Left forelimb (tissue), 1 donor: ENCODE measurements around the gene PICK1.

ENCODE experiments used
- DNase-seq: peaks from one replicate; pipeline ENCODE4 v3.0.0-alpha.2; 2018; ENCODE audit warnings: low spot score

The PICK1 gene

DNA sequence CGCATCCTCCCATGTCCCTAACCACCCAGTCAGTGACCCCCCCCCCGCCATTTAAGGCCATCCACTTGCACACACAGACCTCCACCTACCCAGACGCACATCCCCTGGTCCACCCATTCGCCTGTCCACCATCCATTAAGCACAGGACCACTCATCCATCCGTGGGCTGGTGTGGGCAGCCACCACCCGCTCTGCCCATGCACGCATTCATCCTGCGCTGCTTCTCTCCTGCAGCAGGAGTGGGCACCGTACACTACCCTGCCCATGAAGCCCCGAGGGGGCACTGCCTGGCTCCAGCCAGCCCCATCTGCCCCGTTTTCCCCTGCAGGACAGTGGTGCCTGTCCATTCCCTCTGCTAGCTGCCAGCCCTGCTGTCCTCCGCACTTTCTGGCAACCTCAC lies 30.7 kb downstream of the PICK1 start:
- no peak for DNase-seq

DNA sequence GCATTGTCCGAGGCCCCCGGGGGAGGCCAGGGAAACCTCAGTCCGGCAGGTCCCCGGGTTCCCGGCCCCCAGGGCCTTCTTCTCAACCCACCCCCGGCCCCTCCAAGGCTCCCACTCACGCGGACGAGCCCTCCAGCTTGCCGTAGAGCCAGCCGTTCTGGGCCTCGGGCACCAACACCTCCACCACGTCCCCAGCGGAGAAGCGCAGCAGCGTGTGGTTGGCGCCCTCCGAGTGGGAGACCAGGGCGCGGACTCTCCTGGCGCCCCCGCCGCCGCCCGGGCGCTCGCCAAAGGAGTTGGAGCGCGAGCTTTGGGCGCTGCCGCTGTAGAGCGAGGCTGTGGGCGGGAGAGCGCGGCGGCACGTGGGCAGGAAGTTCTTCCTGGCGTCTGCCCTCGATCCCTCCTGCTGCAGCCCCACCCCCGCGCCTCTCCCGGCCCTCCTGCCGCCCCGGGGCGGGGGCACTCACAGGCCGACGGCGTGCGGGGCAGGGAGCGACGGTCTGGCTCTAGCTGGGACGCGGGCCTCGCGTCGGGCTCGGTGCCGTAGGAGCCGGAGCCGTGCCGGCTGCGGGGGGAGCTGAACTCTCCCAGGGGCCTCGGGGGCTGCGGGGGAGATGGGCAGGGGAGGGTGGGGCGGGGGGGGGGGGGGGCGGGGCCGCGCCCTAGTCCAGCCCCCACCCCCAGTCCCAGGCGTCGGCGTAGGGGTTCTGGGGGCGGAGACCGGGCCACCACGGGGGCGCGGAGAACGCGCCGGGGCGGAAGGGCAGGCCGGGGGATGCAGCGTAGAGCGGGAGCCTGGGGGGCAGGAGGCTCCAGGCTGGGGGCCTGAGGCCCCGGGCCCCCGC lies 31.6 kb downstream of the PICK1 start:
- DNase-seq: no peak

DNA sequence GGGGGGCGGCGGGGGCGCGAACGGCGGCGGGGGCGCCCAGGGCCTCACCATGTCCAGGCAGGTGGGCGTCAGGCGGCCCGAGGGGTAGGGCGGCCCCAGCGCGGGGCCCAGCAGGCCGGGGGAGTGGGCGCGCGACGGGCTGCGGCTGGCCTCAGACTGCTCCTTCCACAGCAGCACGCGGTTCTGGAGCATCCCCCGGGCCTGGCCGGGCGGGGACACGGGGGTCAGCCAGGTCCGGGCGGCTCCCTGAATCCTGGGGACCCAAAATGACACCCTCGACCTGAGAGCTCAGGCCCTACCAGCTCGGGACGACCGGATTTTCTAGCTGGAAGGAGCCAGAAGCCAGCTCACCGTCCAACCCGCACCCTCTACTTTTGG lies 32.3 kb downstream of the PICK1 start:
- DNase-seq: no peak

DNA sequence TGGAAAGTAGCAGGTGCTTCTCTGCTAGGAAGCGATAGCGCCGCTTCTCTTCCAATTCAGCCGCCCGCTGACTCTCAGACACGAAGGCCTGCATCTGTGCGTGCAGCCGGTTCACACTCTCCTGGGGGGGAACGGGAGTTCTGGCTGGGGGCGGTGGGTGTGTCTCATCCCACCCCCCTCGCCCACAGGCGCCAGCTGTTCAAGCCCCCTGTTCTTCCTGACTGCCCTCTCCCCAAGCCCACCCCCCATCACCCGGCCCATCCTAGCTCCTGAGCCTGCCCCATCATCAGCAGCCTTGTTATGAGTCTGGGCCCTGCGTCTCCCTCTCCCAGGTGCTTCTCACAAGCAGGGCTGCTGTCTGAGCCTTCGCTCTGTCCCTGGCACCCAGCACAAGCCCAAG lies 39.9 kb downstream of the PICK1 start:
- no peak for DNase-seq

DNA sequence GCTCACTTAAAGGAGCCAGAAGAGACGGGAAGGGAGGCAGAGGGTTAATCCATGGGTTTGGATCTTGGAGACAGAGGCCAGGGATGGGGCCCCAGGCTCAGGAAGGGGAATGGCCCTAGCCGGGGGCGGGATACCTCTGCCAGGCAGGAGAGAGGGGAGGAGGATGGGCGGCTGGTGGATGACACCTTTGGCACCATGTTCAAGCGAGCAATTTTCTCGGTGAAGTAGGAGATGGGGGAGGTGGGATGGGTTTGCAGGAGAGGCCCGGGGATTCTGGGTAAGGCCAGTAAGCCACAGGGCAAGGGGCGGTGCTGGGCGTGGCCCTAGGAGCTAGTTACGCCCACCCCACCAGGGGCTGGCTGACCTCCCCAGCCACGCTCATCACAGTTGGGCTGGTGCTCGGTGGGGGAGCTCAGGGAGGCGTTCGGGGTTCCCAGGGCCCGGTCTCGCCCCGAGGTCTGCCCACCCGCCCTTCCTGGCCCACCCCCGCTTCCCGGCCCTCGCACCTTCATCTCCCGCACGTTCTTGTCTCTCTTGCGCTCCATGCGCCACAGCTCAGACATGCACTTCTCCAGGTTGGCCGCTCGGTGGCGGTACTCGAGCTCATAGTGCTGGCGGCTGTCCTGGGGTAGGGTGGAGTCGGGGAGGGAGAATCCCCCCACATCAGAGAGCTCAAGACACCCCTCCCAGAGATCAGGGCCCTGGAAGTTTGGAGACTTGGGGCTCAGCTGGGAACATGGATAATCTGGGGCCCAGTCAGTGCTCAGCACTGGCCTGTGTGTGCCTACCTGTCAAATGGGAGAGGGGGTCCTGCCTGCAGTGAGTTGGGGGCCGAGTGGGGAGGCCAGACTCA lies 40.6 kb downstream of the PICK1 start:
- no peak for DNase-seq

DNA sequence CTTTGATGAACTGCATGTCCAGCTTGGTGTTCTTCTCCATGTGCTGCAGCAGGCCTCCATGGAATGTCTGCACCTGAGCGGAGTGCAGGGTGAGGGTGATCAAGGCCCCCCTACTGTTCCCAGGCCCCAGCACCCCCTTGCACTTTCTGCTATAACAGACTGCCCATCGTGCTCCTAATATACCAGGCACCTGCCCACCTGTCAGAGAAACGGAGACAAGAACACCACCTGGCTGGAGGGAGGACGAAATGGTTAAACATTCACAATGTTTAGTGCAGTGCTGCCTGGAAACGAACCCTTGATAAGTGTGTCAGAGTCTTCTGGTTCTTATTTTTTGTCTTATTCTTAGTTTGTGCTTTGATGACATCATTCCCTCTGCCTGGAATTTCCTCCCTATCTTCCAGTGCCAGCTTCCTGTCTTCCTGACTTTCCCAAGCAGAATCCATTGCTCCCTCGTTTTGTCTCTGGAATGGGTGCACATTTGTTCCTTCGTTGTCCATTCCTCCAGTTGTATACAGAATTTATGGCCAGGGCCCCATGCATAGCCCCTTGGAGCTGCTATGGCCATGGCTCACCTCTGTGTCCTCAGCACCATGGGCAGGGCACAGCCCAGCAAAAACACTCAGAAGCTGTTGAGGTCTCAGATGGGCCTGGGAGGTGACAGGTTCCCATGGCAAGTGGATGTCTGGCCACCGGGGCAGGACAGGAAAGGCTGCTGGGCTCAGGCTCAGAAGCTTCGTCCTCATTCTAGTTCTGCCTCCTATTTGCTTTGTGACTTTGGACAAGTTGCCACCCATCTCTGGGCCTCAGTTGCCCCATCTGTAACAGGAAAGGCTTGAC lies 41.4 kb downstream of the PICK1 start:
- no peak for DNase-seq

DNA sequence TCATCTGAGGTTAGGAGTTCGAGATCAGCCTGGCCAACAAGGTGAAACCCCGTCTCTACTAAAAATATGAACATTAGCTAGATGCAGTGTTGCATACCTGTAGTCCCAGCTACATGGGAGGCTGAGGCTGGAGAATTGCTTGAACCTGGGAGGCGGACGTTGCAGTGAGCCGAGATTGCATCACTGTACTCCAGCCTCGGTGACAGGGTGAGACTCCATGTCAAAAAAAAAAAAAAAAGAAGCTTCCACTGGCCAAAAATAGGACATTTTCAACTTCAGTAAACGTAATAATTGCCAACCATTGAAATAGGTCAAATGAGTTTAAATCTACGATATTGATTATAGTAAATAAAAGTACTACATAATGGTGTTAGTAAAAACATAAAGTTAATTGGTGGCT lies 46.4 kb downstream of the PICK1 start:
- DNase-seq: no peak

DNA sequence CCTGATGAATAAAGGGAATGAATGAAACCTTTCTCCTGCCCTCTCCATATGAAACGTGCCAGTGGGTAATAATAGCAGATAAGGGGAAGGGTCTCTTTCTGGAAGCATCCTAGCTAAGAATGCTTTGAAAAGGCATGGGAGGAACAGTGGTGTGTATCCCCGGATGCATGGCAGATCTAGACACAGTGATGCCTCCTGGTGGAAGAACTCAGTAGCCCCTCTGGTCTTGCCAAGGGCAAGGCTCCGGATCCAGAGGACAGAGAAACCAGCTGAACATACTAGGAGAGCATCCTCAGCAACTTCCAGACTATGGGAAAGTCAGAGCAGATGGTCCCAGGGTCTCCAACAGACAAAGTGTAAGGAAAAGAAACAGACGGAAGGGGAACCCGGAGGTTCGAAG lies 46.9 kb downstream of the PICK1 start:
- DNase-seq: no peak

DNA sequence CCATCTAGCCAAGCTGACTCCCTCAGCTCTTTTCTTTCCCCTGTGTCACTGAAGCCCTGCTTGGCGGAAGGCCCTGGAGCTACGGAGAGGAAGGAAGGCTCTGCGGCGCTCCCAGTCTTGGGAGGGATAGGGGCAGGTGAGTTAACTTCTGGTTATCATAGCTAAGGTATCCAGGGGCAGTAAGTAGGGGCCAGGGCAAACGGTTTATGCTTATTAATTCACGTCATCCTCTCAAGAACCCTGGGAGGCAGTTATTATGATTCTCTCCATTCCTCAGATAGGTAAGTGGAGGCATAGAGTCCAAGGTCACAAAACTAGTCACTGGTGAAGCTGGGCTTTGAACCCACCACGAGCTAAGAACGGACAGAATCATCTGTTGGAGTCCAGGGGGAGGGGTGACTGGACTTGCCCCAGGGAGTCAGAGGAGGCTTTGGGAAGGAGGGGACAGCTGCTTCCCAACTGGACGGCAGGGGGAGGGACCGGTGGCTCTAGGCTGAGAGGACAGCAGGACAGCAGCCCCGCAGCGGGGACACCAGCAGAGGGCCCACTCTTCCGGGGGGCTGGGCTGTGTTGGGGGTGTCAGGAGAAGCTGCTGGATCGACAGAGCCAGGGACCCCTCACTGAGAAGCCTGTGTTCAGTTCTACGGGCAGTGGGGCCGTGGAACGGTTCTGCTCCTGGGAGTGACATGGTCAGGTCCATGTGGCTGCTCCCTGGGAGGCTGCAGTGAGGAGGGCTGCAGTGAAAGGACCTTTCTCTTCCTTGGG lies 49.8 kb downstream of the PICK1 start:
- DNase-seq: no peak

DNA sequence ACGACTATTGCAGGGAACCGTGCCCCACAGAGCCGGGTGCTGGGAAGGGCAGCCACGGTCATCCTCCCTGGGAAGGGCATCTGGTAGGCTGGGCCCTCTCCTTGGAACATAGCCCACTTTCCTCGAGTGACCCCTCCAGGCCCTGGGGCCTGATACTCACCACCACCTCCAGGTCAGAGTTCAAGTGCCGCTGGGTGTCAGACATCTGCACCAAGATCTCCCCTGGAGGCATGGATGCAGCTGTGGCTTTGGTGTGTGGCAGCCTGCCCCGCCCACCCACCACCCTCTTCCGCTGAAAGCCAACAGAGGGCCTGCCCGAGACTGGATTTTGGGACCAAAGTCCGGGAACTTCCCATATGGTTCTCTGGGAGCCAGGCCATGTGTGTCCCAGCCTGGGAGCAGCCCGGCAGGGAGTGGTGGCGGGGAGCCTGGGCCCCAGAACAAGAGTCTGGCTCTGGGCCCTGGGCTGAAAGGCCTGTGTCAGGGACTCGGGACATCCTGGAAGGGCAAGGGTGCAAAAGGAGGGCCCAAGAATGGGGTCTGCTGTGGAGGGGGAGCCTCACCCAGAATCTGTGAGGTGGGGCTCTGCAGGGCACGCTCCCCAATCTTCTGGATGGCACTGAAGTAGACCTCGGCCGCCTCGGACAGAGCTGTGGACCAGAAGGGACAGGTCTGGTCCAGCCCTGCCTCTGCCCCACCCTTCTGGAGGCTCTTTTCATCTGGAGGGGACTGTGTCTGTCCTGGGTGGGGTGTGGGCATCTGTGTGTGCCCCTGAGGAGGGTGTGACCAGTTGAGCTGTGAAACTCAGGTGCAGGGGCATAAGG lies 50.7 kb downstream of the PICK1 start:
- DNase-seq: no peak

DNA sequence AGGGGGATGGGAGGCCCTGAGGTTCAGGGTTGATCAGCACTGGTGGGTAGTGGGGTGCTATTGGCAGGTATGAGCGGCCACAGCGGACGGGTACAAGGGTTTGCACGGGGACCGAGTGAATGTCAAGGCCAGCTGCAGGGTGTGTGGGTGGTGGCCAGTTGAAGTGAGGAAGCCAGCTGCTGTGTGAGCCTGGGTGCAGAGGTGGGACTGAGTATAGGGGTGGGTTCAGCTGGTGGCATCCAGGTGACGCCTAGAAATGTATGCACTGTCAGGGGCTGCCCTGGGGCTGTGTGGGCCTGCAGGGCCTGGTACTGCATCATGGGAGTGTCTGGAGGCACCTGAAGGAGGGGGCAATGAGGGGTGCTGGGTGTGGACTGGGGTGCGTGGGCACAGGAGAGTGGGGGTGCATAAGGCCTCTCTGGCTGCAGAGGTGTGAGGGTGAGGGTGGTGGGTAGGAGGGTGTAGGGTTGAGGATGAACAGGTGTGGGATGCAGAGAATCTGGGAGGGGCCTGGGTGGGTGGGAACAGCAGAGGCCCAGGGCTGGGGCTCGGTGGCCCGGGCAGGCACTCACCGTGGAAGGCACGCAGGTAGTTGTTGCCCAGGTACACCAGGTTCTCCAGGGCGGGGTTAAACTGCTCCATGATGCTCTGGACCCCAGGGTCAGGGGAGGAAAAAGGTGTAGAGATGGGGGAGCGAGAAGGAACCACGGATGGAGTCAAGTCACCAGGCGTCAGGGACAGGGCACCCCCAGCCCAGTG lies 51.5 kb downstream of the PICK1 start:
- DNase-seq: no peak

DNA sequence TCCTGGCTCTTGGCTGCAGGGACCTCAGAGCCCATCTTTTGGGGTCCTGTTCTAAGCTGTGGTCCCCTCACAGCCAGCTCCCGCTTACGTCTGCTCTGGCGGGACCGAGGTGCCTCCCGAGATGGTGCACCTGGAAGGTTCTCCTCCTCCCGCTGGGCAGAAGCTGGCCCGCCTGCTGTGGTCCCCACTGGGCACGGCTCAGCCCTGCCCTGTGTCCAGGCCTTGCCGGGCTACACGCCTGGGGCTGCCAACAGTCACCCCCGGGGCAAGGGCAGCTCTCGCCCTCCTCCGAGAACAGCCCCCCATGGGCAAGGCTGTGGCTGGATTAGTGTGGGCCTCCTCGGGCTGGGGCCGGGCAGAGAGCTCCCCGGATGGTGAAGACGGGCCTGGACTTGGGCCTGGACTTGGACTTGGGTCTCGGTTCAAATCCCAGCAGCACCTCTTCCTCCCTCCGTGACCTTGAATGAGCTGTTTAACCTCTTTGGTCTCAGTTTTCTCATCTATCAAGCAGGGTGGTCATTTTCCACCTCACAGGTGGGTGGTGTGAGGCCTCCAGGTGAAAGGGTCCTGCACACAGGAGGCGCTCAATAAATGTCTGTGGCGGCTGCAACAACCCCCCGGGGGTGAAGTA lies 52.3 kb downstream of the PICK1 start:
- DNase-seq: no peak

DNA sequence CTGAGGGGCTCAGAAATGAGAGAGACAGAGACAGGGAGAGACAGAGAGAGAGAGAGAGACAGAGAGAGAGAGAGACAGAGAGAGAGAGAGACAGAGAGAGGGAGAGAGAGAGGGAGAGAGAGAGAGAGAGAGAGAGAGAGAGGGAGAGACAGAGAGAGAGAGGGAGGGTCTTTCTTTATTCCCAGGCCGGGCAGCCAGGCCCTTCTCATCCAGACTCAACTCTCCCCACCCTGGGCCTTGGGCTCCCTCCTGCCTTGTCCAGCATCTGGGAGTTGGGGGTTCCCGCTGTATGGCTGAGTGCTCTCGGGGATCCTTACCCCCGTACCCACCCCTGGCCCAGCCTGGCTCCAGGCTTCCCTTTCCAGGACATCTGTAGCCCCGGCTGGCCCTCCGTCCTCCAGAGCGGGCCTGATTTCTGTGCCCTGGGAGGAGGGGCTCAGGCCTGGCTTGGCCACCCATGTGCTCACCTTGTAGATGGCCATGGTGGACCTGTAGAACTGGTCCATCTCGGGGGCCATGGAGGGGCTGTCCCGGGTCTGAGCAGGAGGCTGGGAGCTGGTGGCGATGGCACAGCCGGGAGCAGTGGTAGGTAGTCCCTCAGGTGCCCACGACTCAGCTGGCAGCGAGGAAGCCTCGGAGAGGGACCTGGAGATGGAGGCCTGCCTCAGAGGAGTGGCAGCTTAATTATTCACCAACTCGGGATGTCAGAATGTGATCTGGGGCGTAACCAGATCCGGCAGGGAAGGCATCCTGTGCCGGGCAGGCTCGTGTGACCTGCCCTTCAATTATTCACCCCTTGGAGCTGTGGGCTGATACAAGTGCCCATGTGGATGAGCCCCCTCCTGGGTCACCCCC lies 53.0 kb downstream of the PICK1 start, which contains the start of gene BAIAP2L2:
Gene BAIAP2L2 (minus strand): TSS at position 677 of the 855 bp plus-strand sequence. CDS start 159 bp downstream, at position 518.
- no peak for DNase-seq

DNA sequence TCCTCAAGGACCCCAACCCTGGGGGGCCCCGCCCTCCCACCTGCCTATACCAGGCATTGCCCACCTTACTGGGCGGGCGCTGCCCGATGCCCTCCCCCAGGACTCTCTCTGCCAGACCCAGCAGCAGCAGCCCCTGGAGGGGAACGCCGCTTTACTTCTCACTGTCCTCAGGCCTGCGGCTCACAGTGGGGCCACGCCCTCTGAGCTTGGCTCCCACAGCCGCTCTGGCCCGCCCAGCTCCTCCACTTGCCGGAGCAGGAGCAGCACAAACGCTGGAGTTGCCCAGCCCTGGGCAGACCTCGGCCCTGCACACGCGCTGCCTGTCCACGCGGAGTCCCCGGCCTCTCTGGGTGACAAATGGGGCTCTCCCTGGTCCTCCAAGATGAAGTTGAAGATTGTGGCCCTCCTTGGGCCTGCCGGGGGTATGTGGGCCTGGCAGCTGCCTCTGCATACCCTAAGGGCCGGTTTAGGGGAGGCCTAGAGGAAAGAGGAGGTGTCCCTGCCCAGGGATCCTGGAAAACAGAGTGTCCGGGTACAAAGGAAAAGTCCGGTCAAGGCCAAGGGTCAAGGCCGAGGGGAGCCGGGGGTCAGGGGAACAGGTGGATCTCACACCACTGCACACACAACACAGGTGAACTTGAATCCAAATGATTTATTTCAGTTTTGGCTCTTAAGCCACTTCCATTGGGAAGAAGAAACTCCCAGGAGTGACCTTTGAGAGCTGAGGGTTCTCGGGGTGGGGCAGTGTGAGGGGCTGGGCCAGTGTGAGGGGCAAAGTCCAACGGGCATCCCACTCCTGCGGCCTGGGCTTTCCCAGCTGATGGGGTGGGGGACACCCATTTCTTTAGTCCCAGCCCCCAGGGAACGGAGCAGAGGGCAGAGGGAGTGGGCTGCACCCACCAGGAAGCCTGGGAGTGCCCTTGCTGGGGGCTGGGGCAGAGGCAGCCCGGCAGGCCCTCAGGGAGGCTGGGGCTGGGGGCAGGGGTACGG lies 54.0 kb downstream of the PICK1 start:
- DNase-seq: no peak

DNA sequence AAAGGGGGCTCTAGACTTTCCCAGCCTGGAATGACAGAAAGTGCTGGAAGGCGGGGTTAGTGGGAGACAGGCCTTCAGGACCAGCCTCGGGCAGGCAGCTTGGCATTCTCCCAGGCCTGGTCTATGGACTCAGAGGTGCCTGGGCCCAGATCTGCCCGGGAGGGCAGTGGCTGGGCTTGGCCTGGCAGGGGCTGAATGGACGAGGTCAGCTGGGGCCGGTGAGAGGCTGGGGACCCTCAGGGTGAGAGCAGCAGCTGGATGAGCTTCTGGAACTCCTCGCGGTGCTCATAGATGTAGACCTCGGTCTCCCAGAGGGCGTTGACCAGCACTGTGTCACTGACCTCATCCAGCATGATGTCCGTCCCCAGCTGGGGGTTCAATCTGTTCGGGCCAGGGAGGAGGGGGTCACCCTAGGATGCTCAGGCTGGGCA lies 54.7 kb downstream of the PICK1 start:
- no peak for DNase-seq

DNA sequence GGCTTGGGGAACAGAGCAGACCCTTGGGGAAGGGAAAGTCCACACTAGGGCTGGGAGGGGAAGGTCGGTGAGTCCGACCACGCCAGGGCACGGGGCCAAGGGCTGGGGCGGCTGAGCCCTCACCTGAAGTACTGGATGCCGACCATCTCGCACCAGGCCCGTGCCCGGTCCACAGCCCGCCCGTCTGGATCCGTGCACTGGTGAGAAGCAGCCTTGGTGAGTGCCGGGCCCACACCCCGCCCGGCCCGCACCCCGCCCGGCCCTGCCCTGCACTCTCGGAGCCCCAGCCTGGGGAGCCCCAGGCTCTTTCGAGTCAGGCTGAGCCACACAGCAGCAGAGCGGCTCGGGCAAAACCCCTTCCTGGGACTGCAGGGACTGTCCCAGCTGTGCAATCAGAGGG lies 55.2 kb downstream of the PICK1 start:
- DNase-seq: no peak
